Measurements from ENCODE around the gene PRMT1.

Gene PRMT1

GRCh38 chr19:49680421-49681351 lies 3.6 kb downstream of the PRMT1 start:
- H3K9ac ChIP-seq = peak overlapping the region; percentile 41 to 100 (median 97); a peak in 19 of 22 replicates
- peak overlapping the region in 10 of 11 experiments; percentile 39 to 100 (median 62); a peak in 19 of 22 replicates for H3K27ac ChIP-seq
- H3K4me1 ChIP-seq = peaks cover 34 to 66% (median 43%) of the 10 kb centered on the region in 10 experiments
- peak overlapping the region; percentile 87 to 98 (median 95) for H3K4me2 ChIP-seq
- H3K4me3 ChIP-seq = peak overlapping the region in 9 of 10 experiments; percentile 21 to 100 (median 93); a peak in 11 of 20 replicates
- peaks cover 16 to 82% (median 81%) of the 10 kb centered on the region in 11 experiments; a peak in 21 of 22 replicates for H4K20me1 ChIP-seq
- no peak for TF ChIP-seq Cebpa-rat (IDR thresholded peaks at IDR 0.05)
- no peaks in the 10 kb centered on the region for H3K27me3 ChIP-seq
- H3K9me3 ChIP-seq (replicated peaks in 1 of 11) = no peaks in the 10 kb centered on the region
- peaks cover 47 to 67% (median 55%) of the 10 kb centered on the region in 11 experiments for H3K36me3 ChIP-seq

GRCh38 chr19:49681830-49682229 lies 4.8 kb downstream of the PRMT1 start:
- no peak overlapping the region for H3K27ac ChIP-seq
- peaks cover 16 to 91% (median 88%) of the 10 kb centered on the region in 11 experiments; a peak in 21 of 22 replicates for H4K20me1 ChIP-seq
- H3K9ac ChIP-seq = peak overlapping the region in 5 of 11 experiments; percentile 14 to 30 (median 28); a peak in 3 of 22 replicates
- peaks cover 31 to 68% (median 43%) of the 10 kb centered on the region in 10 experiments for H3K4me1 ChIP-seq
- H3K27me3 ChIP-seq = no peaks in the 10 kb centered on the region
- no peak overlapping the region for H3K4me2 ChIP-seq
- TF ChIP-seq Cebpa-rat (IDR thresholded peaks at IDR 0.05) = no peak
- no peak overlapping the region for H3K4me3 ChIP-seq
- H3K9me3 ChIP-seq (replicated peaks in 1 of 11) = no peaks in the 10 kb centered on the region
- peaks cover 52 to 76% (median 63%) of the 10 kb centered on the region in 11 experiments for H3K36me3 ChIP-seq

- no peak for TF ChIP-seq Cebpa-rat (IDR thresholded peaks at IDR 0.05)
- Histone ChIP-seq H4K20me1 (peaks cover 16 to 95% (median 91%) of the 10 kb centered on the region in 11 experiments; a peak in 21 of 22 replicates), H3K9ac (peak overlapping the region in 5 of 11 experiments; percentile 14 to 30 (median 28); a peak in 4 of 22 replicates), H3K4me2 (no peak overlapping the region), H3K4me3 (no peak overlapping the region), H3K27me3 (no peaks in the 10 kb centered on the region), H3K4me1 (peaks cover 36 to 72% (median 47%) of the 10 kb centered on the region in 10 experiments), H3K36me3 (peaks cover 52 to 81% (median 67%) of the 10 kb centered on the region in 11 experiments), H3K9me3 (replicated peaks in 1 of 11) (no peaks in the 10 kb centered on the region), H3K27ac (no peak overlapping the region)
Measured at GRCh38 chr19:49682274-49682673, 5.2 kb downstream of the PRMT1 start.

- H3K36me3 ChIP-seq = peaks cover 52 to 95% (median 80%) of the 10 kb centered on the region in 11 experiments
- peaks cover 45 to 81% (median 55%) of the 10 kb centered on the region in 10 experiments for H3K4me1 ChIP-seq
- H3K27ac ChIP-seq = no peak overlapping the region
- peak overlapping the region in 2 of 11 experiments; percentile 7 to 23; a peak in 1 of 22 replicates for H3K9ac ChIP-seq
- H3K27me3 ChIP-seq = peaks cover 0 to 5% (median 0%) of the 10 kb centered on the region in 11 experiments; a peak in 6 of 22 replicates
- H3K9me3 ChIP-seq (replicated peaks in 1 of 11) = no peaks in the 10 kb centered on the region
- no peak overlapping the region for H3K4me2 ChIP-seq
- H4K20me1 ChIP-seq = peaks cover 9 to 98% (median 89%) of the 10 kb centered on the region in 11 experiments; a peak in 21 of 22 replicates
- TF ChIP-seq Cebpa-rat (IDR thresholded peaks at IDR 0.05) = no peak
- H3K4me3 ChIP-seq = no peak overlapping the region
Measured at GRCh38 chr19:49683814-49684250, 6.8 kb downstream of the PRMT1 start.

- peaks cover 40 to 81% (median 55%) of the 10 kb centered on the region in 10 experiments for H3K4me1 ChIP-seq
- no peak overlapping the region for H3K4me3 ChIP-seq
- peaks cover 0 to 11% (median 6%) of the 10 kb centered on the region in 11 experiments; a peak in 15 of 22 replicates for H3K27me3 ChIP-seq
- peaks cover 52 to 96% (median 86%) of the 10 kb centered on the region in 11 experiments for H3K36me3 ChIP-seq
- peak overlapping the region in 1 of 11 experiments; percentile 6; a peak in 1 of 22 replicates for H3K27ac ChIP-seq
- H4K20me1 ChIP-seq = peaks cover 5 to 98% (median 89%) of the 10 kb centered on the region in 11 experiments; a peak in 21 of 22 replicates
- H3K9ac ChIP-seq = peak overlapping the region in 1 of 11 experiments; percentile 7; a peak in 1 of 22 replicates
- H3K9me3 ChIP-seq (replicated peaks in 1 of 11) = no peaks in the 10 kb centered on the region
- H3K4me2 ChIP-seq = no peak overlapping the region
- no peak for TF ChIP-seq Cebpa-rat (IDR thresholded peaks at IDR 0.05)
Measured at GRCh38 chr19:49684251-49684982, 7.3 kb downstream of the PRMT1 start.

GRCh38 chr19:49684983-49685553 lies 8.0 kb downstream of the PRMT1 start:
- Histone ChIP-seq H4K20me1 (peaks cover 5 to 98% (median 89%) of the 10 kb centered on the region in 11 experiments; a peak in 21 of 22 replicates), H3K4me1 (peaks cover 33 to 81% (median 54%) of the 10 kb centered on the region in 10 experiments), H3K4me2 (no peak overlapping the region; a peak in 1 of 22 replicates), H3K27ac (peak overlapping the region in 1 of 11 experiments; percentile 6; a peak in 1 of 22 replicates), H3K36me3 (peaks cover 52 to 96% (median 86%) of the 10 kb centered on the region in 11 experiments), H3K9me3 (replicated peaks in 1 of 11) (no peaks in the 10 kb centered on the region), H3K27me3 (peaks cover 5 to 17% (median 12%) of the 10 kb centered on the region in 11 experiments), H3K9ac (no peak overlapping the region), H3K4me3 (no peak overlapping the region)
- no peak for TF ChIP-seq Cebpa-rat (IDR thresholded peaks at IDR 0.05)

GRCh38 chr19:49685845-49686332 lies 8.8 kb downstream of the PRMT1 start:
- H3K9ac ChIP-seq = peak overlapping the region in 1 of 11 experiments; percentile 16; a peak in 2 of 22 replicates
- TF ChIP-seq Cebpa-rat (IDR thresholded peaks at IDR 0.05) = no peak
- H3K27ac ChIP-seq = peak overlapping the region in 2 of 11 experiments; percentile 1 to 14; a peak in 1 of 22 replicates
- peaks cover 52 to 92% (median 85%) of the 10 kb centered on the region in 11 experiments for H3K36me3 ChIP-seq
- peaks cover 32 to 81% (median 54%) of the 10 kb centered on the region in 10 experiments for H3K4me1 ChIP-seq
- H3K4me2 ChIP-seq = peak overlapping the region in 3 of 11 experiments; percentile 5 to 54 (median 15); a peak in 6 of 22 replicates
- peaks cover 4 to 97% (median 89%) of the 10 kb centered on the region in 11 experiments; a peak in 21 of 22 replicates for H4K20me1 ChIP-seq
- no peaks in the 10 kb centered on the region for H3K9me3 ChIP-seq (replicated peaks in 1 of 11)
- H3K27me3 ChIP-seq = peaks cover 13 to 26% (median 20%) of the 10 kb centered on the region in 11 experiments
- H3K4me3 ChIP-seq = no peak overlapping the region
